Cardiac muscle cell (in vitro differentiated cells and primary cell): Measurements from ENCODE around the gene KLRC4. TPM values are rescaled to one million over a fixed set of nuclear protein-coding genes. Genes with fewer than 3 reads are reported as not detected.
"Not testable (repeated sequence)": the region's sequence is repeated elsewhere in the genome, so short reads cannot be mapped to it uniquely, and the experiment has no call there.

Experiments
- DNase-seq, 2 donors: peaks; one replicate each; pipeline versions ENCODE4 v3.0.0 to v3.0.0-alpha.2; 2010 to 2017; ENCODE audit warnings: low read depth in 1 of 2, low spot score in 1 of 2
- H3K27ac ChIP-seq: fragments of 200-600 bp; sonication (generic); 2 replicates; pipeline ENCODE4 v1.5.1; 2016
- H3K27me3 ChIP-seq: fragments of 200-600 bp; sonication (generic); 2 replicates; pipeline ENCODE4 v1.6.0; 2016; ENCODE audit warnings: control low read depth
- H3K36me3 ChIP-seq: fragments of 200-600 bp; sonication (generic); 2 replicates; pipeline ENCODE4 v1.5.1; 2016; ENCODE audit warnings: control low read depth
- H3K4me1 ChIP-seq: fragments of 200-600 bp; sonication (generic); 2 replicates; pipeline ENCODE4 v1.8.1; 2017; ENCODE audit warnings: low read depth, mild to moderate bottlenecking, mixed run types
- H3K4me3 ChIP-seq: fragments of 200-600 bp; sonication (generic); 2 replicates; pipeline ENCODE4 v1.5.1; 2016; ENCODE audit warnings: mild to moderate bottlenecking
- H3K9me3 ChIP-seq: fragments of 200-600 bp; sonication (generic); 2 replicates; pipeline ENCODE4 v1.5.1; 2017; ENCODE audit warnings: low read depth, mild to moderate bottlenecking, control low read depth
- polyA plus RNA-seq: library from polyadenylated mRNA; unstranded; fragments of >200 nt; fragmentation: Nextera tagmentation; extraction: Ambion mirVana; gene quantifications from 2 replicates; pipeline ENCODE4 v1.2.1, GENCODE V29; 2016
- total RNA-seq: library from RNA; depleted of rRNA; stranded (reverse); fragments of >200 nt; gene quantifications from 2 replicates; pipeline ENCODE4 v1.2.3, GENCODE V29; 2016
- TF ChIP-seq, protein P1 (sequence below): IDR thresholded peaks from 2 replicates; pipeline ENCODE4 v1.5.1; 2012; ENCODE audit warnings: low read depth, mild to moderate bottlenecking, low read length

KLRC4 gene
- total and polyA plus RNA-seq, 2 experiments from 2014 or later, result not detected

DNA sequence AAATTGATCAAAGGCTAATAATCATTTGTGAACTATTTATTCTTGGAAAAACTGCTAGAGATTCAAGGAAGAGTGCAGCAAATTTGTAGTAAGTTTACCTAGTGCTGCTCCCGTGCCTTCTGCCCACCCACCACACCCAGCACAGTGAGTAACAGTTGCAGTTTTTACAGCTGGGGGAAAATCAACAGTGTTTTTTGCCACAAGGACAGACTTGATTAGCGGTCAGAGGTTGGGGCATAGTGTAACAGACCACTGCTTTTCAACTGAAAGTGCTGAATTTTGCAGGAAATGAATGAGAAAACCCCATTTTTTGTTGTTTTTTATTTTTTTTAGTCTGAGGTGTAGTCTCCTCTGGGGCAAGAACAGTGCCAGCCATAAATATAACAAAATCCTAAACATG lies 12.3 kb downstream of the KLRC4 start:
- Histone ChIP-seq H3K4me3 (no peak overlapping the region), H3K27ac (no peak overlapping the region), H3K9me3 (no peaks in the 10 kb centered on the region), H3K36me3 (no peaks in the 10 kb centered on the region), H3K4me1 (no peaks in the 10 kb centered on the region), H3K27me3 (no peaks in the 10 kb centered on the region)
- no peak for DNase-seq
- TF ChIP-seq, protein P1, sequence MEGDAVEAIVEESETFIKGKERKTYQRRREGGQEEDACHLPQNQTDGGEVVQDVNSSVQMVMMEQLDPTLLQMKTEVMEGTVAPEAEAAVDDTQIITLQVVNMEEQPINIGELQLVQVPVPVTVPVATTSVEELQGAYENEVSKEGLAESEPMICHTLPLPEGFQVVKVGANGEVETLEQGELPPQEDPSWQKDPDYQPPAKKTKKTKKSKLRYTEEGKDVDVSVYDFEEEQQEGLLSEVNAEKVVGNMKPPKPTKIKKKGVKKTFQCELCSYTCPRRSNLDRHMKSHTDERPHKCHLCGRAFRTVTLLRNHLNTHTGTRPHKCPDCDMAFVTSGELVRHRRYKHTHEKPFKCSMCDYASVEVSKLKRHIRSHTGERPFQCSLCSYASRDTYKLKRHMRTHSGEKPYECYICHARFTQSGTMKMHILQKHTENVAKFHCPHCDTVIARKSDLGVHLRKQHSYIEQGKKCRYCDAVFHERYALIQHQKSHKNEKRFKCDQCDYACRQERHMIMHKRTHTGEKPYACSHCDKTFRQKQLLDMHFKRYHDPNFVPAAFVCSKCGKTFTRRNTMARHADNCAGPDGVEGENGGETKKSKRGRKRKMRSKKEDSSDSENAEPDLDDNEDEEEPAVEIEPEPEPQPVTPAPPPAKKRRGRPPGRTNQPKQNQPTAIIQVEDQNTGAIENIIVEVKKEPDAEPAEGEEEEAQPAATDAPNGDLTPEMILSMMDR, result no peak

DNA sequence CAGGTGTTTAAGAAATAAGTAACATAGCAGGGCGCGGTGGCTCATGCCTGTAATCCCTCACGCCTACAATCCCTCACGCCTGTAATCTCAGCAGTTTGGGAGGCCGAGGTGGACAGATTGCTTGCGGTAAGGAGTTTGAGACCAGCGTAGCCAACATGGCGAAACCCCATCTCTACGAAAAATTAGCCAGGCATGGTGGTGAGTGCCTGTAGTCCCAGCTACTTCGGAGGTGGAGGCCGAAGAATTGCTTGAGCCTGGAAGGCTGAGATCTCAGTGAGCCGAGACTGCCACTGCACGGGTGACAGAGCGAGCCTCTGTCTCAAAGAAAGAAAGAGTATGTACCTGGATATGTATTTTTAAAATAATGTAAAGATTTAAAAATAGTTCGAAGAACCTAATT lies 13.4 kb downstream of the KLRC4 start:
- DNase-seq, H3K4me1 ChIP-seq, H3K27ac ChIP-seq, H3K36me3 ChIP-seq, H3K27me3 ChIP-seq, H3K9me3 ChIP-seq, H3K4me3 ChIP-seq: not testable (repeated sequence)

DNA sequence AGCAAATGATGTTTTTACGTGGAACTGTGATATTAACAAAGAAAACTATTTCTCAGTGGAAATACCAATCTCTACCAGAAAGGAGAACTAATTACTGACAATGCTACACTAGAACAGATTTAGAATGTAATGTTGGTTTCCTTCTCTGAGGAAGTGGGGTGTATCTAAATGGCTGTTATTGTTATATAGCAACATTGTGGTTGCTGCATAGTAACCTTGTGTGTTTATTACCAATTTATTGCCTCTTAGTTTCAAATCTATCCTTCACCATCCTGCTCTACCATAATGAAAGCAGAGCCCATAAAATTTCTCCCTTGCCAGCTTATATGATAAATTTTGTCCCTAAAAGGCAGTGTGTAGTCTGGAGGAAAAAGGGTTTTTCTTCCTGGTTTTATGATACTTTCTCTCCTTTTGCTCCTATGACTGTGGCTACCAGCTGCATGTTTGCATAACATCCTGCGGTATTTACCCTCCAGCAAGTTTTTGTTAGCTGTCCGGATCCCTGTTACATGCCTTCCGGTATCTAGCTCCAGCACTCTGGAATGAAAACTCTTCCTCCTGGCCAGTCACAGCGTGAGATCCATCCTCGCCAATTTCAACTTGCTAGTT lies 14.1 kb downstream of the KLRC4 start:
- Histone ChIP-seq H3K4me1 (no peaks in the 10 kb centered on the region), H3K4me3 (no peak overlapping the region), H3K9me3 (no peaks in the 10 kb centered on the region), H3K27me3 (no peaks in the 10 kb centered on the region), H3K36me3 (no peaks in the 10 kb centered on the region), H3K27ac (no peak overlapping the region)
- peak in 1 of 2 donors; percentile 87 for DNase-seq
- TF ChIP-seq, protein P1, result no peak

DNA sequence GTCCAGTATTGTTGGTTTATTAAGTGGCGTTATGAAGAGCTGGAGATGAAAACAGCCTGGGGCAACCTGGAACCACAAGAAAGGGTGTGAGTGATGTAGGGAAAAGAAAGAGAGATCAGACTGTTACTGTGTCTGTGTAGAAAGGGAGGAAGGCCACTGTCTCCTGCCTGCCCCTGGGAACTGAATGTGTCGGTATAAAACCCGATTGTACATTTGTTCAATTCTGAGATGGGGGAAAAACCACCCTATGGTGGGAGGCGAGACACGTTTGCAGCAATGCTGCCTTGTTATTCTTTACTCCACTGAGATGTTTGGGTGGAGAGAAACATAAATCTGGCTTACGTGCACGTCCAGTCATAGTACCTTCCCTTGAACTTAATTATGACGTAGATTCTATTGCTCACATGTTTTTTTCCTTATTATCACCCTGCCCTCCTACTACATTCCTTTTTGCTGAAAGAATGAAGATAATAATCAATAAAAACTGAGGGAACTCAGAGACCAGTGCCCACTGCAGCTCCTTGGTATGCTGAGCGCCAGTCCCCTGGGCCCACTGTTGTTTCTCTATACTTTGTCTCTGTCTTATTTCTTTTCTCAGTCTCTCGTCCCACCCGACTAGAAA lies 14.9 kb downstream of the KLRC4 start:
- H3K9me3 ChIP-seq, H3K27ac ChIP-seq, DNase-seq, H3K27me3 ChIP-seq, H3K4me3 ChIP-seq, H3K36me3 ChIP-seq, H3K4me1 ChIP-seq: not testable (repeated sequence)

DNA sequence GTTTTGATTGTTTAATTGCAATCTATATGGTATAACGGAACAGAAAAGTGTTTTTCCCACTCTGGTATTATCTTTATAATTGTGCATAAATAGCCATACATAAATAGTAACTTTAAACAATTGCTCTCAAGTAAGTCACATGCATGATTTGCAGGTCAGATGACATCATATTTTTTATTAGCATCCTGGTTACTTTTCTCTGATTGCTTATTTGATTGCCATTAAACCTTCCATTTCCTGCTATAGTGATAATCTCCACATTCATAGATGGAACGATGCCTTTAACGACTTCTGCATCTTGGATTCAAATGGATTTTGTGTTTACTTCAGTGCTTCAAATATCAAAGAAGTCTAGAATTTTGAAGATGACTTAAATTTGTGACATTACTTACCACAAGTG lies 16.3 kb downstream of the KLRC4 start:
- Histone ChIP-seq H3K4me1 (no peaks in the 10 kb centered on the region), H3K4me3 (no peak overlapping the region), H3K9me3 (no peaks in the 10 kb centered on the region), H3K36me3 (no peaks in the 10 kb centered on the region), H3K27me3 (no peaks in the 10 kb centered on the region), H3K27ac (no peak overlapping the region)
- TF ChIP-seq, protein P1, result no peak
- no peak for DNase-seq

DNA sequence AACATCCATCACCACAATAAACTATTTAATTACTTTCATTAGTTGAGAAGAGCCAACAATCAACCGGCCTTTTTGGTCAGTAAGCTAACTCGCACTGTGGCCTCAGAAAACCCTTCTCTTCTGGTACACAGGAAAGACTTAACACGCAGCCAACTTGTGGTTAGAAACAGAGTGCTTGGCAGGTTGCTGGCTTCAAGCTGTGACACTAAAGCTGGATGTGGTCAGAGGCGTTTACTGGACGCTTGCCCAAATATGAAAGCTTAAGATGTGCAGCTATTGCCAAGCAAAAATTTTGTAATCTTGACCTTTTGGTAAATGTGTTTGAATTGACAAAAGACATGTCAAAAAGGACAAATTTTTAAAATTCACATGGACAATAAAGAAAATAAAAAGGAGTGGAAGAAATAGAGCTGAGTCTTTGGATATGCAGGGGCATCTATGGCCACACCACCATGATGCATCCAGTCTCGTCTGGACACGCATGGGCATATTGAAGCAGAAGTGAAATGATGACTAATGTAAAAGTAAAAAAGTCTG lies 17.1 kb downstream of the KLRC4 start:
- Histone ChIP-seq H3K4me3 (no peak overlapping the region), H3K4me1 (no peaks in the 10 kb centered on the region), H3K36me3 (no peaks in the 10 kb centered on the region), H3K27me3 (no peaks in the 10 kb centered on the region), H3K27ac (no peak overlapping the region), H3K9me3 (no peaks in the 10 kb centered on the region)
- peak in 1 of 2 donors; percentile 99 for DNase-seq
- TF ChIP-seq, protein P1, result no peak

DNA sequence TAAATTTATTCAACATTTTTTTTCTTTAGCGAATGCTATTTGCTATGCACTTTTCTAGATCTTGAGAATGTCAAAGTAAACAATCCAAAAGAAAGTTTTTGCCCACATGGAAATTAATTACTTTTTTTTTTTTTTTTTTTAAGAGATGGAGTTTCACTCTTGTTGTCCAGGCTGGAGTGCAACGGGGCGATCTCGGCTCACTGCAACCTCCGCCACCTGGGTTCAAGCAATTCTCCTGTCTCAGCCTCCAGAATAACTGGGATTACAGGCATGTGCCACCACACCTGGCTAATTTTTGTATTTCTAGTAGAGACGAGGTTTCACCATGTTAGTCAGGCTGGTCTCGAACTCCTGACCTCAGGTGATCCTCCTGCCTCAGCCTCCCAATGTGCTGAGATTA lies 18.6 kb downstream of the KLRC4 start:
- not testable (repeated sequence) for H3K36me3 ChIP-seq, DNase-seq, H3K27ac ChIP-seq, H3K4me1 ChIP-seq, H3K27me3 ChIP-seq, H3K9me3 ChIP-seq, H3K4me3 ChIP-seq
